ENCODE data around the gene RPL22L1. TPM values are rescaled to one million over a fixed set of nuclear protein-coding genes. Genes with fewer than 3 reads are reported as not detected.

Gene RPL22L1
- polyA plus RNA-seq, 1 donor = 94.4 TPM

DNA sequence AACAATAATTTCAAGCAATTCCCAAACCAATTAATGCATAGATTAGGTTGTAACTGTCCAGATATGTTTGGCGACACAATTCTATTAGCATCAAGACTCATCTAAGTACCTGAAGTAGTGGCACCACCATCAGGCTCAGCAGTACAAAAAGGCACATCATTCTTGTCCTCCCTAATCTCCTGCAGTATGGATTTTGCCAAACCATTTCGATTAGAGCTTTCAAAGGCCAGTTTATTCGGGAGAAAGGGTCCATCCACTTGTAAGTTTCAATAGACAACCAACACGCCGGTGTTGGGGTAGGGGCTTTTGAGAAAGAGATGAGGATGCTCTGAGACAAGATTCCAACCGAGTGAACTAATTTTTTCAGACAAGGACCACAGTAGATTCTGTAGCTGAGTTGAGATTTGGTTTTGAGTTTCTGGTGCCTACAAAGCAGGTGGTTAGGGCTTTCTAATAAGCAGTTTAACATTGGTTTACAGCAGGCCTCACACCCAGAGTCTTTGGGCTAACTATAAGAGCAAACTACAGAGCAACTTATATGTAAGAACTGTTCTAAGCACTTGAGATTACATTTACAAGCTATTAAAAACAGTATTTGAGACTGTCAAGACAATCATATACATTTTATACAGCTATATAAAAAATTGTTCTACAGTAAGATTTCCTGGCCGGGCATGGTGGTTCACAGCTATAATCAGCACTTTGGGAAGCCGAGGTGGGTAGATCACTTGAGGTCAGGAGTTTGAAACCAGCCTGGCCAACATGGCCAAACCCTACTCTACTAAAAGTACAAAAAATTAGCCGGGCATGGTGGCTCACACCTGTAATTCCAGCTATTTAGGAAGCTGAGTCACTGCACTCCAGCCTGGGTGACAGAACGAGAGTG is 4.5 kb downstream of the RPL22L1 start:
- H3K27ac ChIP-seq (ENCODE audit: low read length) = no peak overlapping the region
- DNase-seq = no peak
- H3K4me3 ChIP-seq (ENCODE audit: low read length) = no peak overlapping the region
- peaks cover 20% of the 10 kb centered on the region for H3K36me3 ChIP-seq (ENCODE audit: control insufficient read depth, insufficient read depth, low read length)
- WGBS (ENCODE audit: insufficient coverage, low lambda C conversion rate) = 80% methylated on average over 2 of the region's 10 CpGs
- peaks cover 8% of the 10 kb centered on the region for H3K4me1 ChIP-seq (ENCODE audit: control insufficient read depth, insufficient read depth, low read length)
- no peaks in the 10 kb centered on the region for H3K9me3 ChIP-seq (ENCODE audit: control insufficient read depth, low read depth, low read length)
- H3K27me3 ChIP-seq (ENCODE audit: control insufficient read depth, insufficient read depth, low read length) = no peaks in the 10 kb centered on the region

DNA sequence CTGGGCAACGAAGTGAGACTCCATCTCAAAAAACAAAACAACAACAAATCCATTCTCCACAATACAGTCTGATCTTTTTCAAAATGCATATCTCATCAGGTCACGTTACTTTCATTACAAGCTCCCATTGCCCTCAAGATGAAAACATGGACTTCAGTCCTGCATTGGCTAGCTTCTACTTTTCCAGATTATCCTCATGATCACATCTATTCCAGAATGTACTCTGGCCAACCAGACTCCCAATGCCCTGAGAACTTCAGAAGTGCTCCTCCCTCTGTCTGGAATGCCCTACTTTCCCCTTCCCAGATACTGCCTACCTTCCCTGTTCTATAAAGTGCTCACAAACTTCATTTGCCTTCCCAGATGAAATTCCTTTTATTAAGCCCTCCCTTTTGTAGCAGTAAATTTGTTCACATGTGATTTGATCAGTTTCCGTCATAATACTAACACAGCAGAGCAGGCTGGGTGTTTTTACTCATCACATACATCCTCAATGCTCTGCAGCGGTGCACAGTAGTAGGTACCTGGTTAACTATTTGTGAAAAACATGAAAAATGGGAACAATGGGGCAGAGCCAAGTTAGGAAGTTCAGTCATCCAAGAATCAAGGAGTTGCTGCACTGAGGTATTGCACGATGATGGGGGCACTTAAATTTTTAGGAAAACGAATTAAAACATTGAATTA is 5.3 kb downstream of the RPL22L1 start:
- H3K4me3 ChIP-seq (ENCODE audit: low read length) = no peak overlapping the region
- peaks cover 8% of the 10 kb centered on the region for H3K4me1 ChIP-seq (ENCODE audit: control insufficient read depth, insufficient read depth, low read length)
- peaks cover 20% of the 10 kb centered on the region for H3K36me3 ChIP-seq (ENCODE audit: control insufficient read depth, insufficient read depth, low read length)
- WGBS (ENCODE audit: insufficient coverage, low lambda C conversion rate) = 73% methylated on average over 3 of the region's 6 CpGs
- DNase-seq = peak; percentile 48 to 66
- no peaks in the 10 kb centered on the region for H3K27me3 ChIP-seq (ENCODE audit: control insufficient read depth, insufficient read depth, low read length)
- no peaks in the 10 kb centered on the region for H3K9me3 ChIP-seq (ENCODE audit: control insufficient read depth, low read depth, low read length)
- H3K27ac ChIP-seq (ENCODE audit: low read length) = no peak overlapping the region

DNA sequence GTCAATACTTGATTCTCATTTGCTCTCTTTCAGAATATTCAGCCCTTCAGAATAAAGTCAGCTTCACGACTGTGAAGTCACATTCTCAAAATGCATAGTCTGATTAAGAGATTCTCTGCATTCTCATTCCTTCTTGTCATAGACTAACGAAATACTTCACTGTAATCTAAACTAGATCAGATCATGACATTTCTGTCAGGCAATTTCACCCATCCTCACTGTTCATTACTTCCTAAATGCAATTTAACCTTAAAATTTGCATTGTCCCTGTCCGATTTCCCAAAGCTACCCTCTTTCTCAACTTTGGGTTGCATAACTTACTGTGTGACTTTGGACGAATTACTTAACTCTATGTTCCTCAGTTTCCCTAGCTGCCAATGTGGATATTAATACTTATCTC is 6.2 kb downstream of the RPL22L1 start:
- no peaks in the 10 kb centered on the region for H3K27me3 ChIP-seq (ENCODE audit: control insufficient read depth, insufficient read depth, low read length)
- no peak overlapping the region for H3K27ac ChIP-seq (ENCODE audit: low read length)
- DNase-seq = no peak
- H3K36me3 ChIP-seq (ENCODE audit: control insufficient read depth, insufficient read depth, low read length) = peaks cover 20% of the 10 kb centered on the region
- H3K4me3 ChIP-seq (ENCODE audit: low read length) = no peak overlapping the region
- 100% methylated on average over 1 of the region's 4 CpGs for WGBS (ENCODE audit: insufficient coverage, low lambda C conversion rate)
- H3K4me1 ChIP-seq (ENCODE audit: control insufficient read depth, insufficient read depth, low read length) = peaks cover 14% of the 10 kb centered on the region
- no peaks in the 10 kb centered on the region for H3K9me3 ChIP-seq (ENCODE audit: control insufficient read depth, low read depth, low read length)

DNA sequence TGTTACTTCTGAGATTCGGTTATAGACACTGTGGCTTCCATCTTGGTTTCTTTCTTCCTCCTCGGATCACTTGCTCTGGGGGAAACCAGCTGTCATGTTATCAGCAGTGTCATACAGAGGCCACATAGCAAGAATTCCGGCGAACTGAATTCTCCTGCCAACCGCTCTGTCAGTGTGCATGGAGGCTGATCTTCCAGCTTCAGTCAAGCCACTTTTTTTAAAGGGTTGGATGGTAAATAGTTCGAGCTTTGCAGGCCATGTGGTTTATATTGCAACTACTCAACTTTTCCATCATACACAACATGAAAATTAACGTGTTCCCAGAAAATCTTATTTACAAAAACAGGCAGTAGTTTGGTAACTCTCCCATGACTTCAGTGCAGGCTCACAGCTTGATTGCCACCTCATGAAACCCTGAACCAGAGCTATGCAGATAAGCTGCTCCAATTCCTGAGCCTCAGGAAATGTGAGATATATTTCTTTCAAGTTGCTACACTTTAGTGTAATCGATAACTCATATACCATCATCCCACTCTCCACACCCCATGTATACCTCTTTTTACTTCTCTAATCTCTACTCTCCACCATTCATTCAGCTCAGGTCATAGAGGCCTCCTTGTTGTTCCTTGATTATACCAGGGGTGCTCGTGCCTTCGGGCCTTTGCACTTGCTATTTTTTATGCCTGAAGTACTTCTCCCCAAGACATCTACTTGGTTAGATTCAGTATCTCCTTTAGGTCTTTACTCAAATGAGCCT is 7.2 kb downstream of the RPL22L1 start:
- no peak for DNase-seq
- no peak overlapping the region for H3K4me3 ChIP-seq (ENCODE audit: low read length)
- no peak overlapping the region for H3K27ac ChIP-seq (ENCODE audit: low read length)
- H3K4me1 ChIP-seq (ENCODE audit: control insufficient read depth, insufficient read depth, low read length) = peaks cover 20% of the 10 kb centered on the region
- H3K27me3 ChIP-seq (ENCODE audit: control insufficient read depth, insufficient read depth, low read length) = no peaks in the 10 kb centered on the region
- 93% methylated on average over 4 of the region's 10 CpGs for WGBS (ENCODE audit: insufficient coverage, low lambda C conversion rate)
- H3K9me3 ChIP-seq (ENCODE audit: control insufficient read depth, low read depth, low read length) = no peaks in the 10 kb centered on the region
- peaks cover 20% of the 10 kb centered on the region for H3K36me3 ChIP-seq (ENCODE audit: control insufficient read depth, insufficient read depth, low read length)

DNA sequence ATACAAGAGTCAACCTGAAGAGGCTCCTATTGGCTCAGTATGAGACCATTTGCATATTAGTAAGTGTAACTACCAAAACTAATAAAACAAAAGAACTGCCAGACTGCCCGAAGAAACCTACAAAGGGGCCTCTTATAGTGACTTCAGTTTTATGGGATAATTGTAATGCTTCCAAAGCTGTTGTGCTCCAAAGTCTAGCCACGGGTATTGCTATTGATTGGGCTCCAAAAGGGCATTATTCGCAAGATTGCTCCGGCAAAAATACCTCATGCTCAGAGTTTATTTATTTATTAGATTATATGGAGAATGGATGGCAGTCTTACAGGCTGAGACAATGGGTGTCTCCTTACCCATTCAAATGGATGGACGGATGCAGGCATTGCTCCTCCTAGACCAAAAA is 11.4 kb downstream of the RPL22L1 start:
- no peaks in the 10 kb centered on the region for H3K36me3 ChIP-seq (ENCODE audit: control insufficient read depth, insufficient read depth, low read length)
- WGBS (ENCODE audit: insufficient coverage, low lambda C conversion rate) = no CpG with 5 or more reads among the region's 5 CpGs
- no peak overlapping the region for H3K4me3 ChIP-seq (ENCODE audit: low read length)
- peak overlapping the region; percentile 20 for H3K27ac ChIP-seq (ENCODE audit: low read length)
- peak in 1 of 2 donors; percentile 79 for DNase-seq
- H3K27me3 ChIP-seq (ENCODE audit: control insufficient read depth, insufficient read depth, low read length) = no peaks in the 10 kb centered on the region
- peaks cover 18% of the 10 kb centered on the region for H3K4me1 ChIP-seq (ENCODE audit: control insufficient read depth, insufficient read depth, low read length)
- no peaks in the 10 kb centered on the region for H3K9me3 ChIP-seq (ENCODE audit: control insufficient read depth, low read depth, low read length)

DNA sequence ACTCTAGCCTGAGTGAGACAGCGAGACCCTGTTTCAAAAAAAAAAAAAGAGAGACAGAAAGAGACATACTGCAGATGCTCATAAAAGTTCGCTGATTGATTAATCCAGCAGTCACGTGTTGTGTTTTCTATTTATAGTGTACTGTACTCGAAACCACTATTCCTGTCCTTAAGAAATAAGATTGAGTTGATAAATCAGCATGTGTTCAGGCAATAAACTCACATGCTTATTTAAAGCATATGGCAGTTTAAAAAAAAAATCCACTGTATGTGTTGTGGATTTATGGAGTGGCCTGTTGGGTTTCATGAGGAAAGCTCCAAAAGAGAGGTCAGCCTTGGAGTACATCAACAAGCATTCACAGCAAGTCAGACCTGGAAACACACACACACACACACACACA is 17.7 kb downstream of the RPL22L1 start:
- 60% methylated on average over 3 of the region's 4 CpGs for WGBS (ENCODE audit: insufficient coverage, low lambda C conversion rate)
- H3K4me3 ChIP-seq (ENCODE audit: low read length) = no peak overlapping the region
- no peaks in the 10 kb centered on the region for H3K9me3 ChIP-seq (ENCODE audit: control insufficient read depth, low read depth, low read length)
- H3K4me1 ChIP-seq (ENCODE audit: control insufficient read depth, insufficient read depth, low read length) = peaks cover 5% of the 10 kb centered on the region
- H3K36me3 ChIP-seq (ENCODE audit: control insufficient read depth, insufficient read depth, low read length) = no peaks in the 10 kb centered on the region
- no peaks in the 10 kb centered on the region for H3K27me3 ChIP-seq (ENCODE audit: control insufficient read depth, insufficient read depth, low read length)
- no peak for DNase-seq
- no peak overlapping the region for H3K27ac ChIP-seq (ENCODE audit: low read length)

DNA sequence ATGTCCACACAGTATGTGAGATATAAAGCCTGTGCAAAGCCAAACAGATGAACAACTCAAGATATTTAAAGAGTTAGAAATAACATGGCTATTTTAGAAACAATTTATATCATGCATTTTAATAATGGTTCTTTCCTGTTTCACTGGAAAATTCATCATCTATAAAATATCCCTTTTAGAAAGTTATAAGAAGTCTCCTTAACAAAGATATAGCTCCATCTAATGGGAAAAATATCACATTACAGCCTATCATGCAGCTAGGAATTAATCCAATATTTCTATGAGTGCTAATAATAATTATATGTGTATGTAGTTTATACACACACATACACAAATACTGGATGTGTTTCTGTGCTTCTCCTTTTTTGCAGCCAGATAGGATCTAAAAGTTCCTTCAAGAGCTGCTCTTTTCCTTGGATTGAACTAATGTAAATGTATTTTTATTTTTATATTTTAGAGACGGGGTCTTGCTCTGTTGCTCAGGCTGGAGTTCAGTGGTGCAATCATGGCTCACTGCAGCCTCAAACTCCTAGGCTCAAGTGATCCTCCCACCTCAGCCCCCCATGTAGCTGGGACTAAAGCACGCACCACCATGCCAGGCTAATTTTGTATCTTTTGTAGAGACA is 21.6 kb downstream of the RPL22L1 start:
- no peaks in the 10 kb centered on the region for H3K27me3 ChIP-seq (ENCODE audit: control insufficient read depth, insufficient read depth, low read length)
- H3K27ac ChIP-seq (ENCODE audit: low read length) = no peak overlapping the region
- WGBS (ENCODE audit: insufficient coverage, low lambda C conversion rate) = no CpG with 5 or more reads among the region's 2 CpGs
- H3K36me3 ChIP-seq (ENCODE audit: control insufficient read depth, insufficient read depth, low read length) = no peaks in the 10 kb centered on the region
- H3K9me3 ChIP-seq (ENCODE audit: control insufficient read depth, low read depth, low read length) = no peaks in the 10 kb centered on the region
- DNase-seq = no peak
- H3K4me3 ChIP-seq (ENCODE audit: low read length) = no peak overlapping the region
- H3K4me1 ChIP-seq (ENCODE audit: control insufficient read depth, insufficient read depth, low read length) = no peaks in the 10 kb centered on the region

DNA sequence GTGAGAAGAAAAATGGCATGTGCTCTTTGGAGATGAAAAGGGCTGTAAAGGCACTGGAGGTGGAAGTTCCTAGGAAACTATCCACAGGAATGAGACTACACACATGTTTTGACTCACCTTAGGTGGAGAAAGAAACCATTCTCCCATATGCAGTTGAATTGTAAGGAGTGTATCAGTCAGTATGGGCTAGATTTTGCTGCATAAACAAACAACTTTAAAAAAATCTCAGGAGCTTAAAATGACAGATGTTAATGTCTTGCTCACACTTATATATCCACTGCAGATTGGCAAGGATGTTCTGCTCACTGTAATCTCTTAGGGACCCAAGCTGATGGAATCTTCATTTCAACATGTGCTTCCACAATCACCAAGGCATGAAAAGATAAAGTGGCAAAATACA is 25.6 kb downstream of the RPL22L1 start:
- Histone ChIP-seq H3K27me3 (ENCODE audit: control insufficient read depth, insufficient read depth, low read length) (no peaks in the 10 kb centered on the region), H3K4me1 (ENCODE audit: control insufficient read depth, insufficient read depth, low read length) (no peaks in the 10 kb centered on the region), H3K27ac (ENCODE audit: low read length) (no peak overlapping the region), H3K4me3 (ENCODE audit: low read length) (no peak overlapping the region), H3K36me3 (ENCODE audit: control insufficient read depth, insufficient read depth, low read length) (no peaks in the 10 kb centered on the region), H3K9me3 (ENCODE audit: control insufficient read depth, low read depth, low read length) (no peaks in the 10 kb centered on the region)
- no peak for DNase-seq

DNA sequence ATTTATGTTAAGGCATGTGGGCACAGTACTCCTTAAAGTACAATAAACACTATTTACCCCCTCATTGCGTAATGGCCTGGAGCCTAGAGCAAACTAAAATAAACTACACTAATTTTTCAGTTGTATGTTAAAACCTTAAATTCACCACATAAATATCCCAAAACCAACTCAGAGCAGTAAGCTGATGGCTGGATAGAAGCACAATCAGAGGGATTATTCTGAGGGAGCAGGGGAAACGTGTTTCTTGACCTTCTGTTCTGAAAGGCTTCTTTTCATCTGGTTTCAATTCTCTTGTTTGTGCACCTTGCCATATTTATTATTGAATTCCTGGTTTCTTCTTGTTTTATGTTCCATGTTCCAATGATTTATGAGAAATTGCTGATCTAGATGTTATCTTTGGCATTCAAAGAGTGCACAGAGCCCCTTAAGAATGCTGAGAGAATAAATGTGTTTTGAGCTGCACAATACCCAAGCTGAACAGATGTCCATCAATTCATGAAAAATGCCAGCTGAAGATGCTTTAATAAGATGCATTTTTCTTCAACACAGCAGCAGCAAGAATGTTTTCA is 29.6 kb downstream of the RPL22L1 start:
- no peaks in the 10 kb centered on the region for H3K27me3 ChIP-seq (ENCODE audit: control insufficient read depth, insufficient read depth, low read length)
- WGBS (ENCODE audit: insufficient coverage, low lambda C conversion rate) = no CpG with 5 or more reads among the region's 2 CpGs
- no peak for DNase-seq
- no peak overlapping the region for H3K27ac ChIP-seq (ENCODE audit: low read length)
- no peaks in the 10 kb centered on the region for H3K36me3 ChIP-seq (ENCODE audit: control insufficient read depth, insufficient read depth, low read length)
- no peaks in the 10 kb centered on the region for H3K4me1 ChIP-seq (ENCODE audit: control insufficient read depth, insufficient read depth, low read length)
- H3K4me3 ChIP-seq (ENCODE audit: low read length) = no peak overlapping the region
- H3K9me3 ChIP-seq (ENCODE audit: control insufficient read depth, low read depth, low read length) = no peaks in the 10 kb centered on the region
